ENCODE data around the gene LPIN2.

Gene LPIN2

DNA sequence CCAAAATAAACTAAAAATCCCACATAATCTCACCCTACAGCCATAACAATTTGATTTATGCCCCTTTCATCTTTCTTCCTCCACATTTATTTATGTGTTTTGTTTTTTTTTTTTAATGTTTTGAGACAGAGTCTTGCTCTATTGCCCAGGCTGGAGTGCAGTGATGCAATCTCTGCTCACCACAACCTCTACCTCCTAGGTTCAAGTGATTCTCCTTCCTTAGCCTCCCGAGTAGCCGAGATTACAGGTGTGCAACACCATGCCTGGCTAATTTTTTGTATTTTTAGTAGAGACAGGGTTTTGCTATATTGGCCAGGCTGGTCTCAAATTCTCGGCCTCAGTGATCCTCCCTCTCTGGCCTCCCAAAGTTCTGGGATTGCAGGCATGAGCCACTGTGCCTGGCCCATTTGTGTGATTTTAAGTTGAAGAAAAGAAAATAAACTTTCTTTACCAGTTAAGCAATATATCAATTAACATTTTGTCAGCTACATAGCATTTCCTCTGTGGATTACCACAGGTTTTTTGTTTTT is 35.9 kb upstream of the LPIN2 start:
- Histone ChIP-seq H3K36me3 (ENCODE audit: control insufficient read depth, low read length) (no peaks in the 10 kb centered on the region), H3K27me3 (ENCODE audit: control insufficient read depth, low read length) (peaks cover 5% of the 10 kb centered on the region), H3K27ac (ENCODE audit: low read depth, low read length) (no peak overlapping the region), H3K4me3 (ENCODE audit: low read length) (no peak overlapping the region), H3K4me2 (ENCODE audit: low read length) (no peak overlapping the region), H3K79me2 (ENCODE audit: control insufficient read depth, low read length) (no peaks in the 10 kb centered on the region), H3K9me3 (ENCODE audit: control insufficient read depth, insufficient read depth, low read length) (no peaks in the 10 kb centered on the region), H3K9me2 (replicated peaks; ENCODE audit: control insufficient read depth, low read length) (no peaks in the 10 kb centered on the region), H3K4me1 (ENCODE audit: control insufficient read depth, low read length) (no peaks in the 10 kb centered on the region), H4K20me1 (ENCODE audit: control insufficient read depth, insufficient read depth, low read depth, low read length) (no peaks in the 10 kb centered on the region), H3F3A (ENCODE audit: control insufficient read depth, insufficient read depth) (no peaks in the 10 kb centered on the region)
- TF ChIP-seq, protein P1, sequence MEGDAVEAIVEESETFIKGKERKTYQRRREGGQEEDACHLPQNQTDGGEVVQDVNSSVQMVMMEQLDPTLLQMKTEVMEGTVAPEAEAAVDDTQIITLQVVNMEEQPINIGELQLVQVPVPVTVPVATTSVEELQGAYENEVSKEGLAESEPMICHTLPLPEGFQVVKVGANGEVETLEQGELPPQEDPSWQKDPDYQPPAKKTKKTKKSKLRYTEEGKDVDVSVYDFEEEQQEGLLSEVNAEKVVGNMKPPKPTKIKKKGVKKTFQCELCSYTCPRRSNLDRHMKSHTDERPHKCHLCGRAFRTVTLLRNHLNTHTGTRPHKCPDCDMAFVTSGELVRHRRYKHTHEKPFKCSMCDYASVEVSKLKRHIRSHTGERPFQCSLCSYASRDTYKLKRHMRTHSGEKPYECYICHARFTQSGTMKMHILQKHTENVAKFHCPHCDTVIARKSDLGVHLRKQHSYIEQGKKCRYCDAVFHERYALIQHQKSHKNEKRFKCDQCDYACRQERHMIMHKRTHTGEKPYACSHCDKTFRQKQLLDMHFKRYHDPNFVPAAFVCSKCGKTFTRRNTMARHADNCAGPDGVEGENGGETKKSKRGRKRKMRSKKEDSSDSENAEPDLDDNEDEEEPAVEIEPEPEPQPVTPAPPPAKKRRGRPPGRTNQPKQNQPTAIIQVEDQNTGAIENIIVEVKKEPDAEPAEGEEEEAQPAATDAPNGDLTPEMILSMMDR (IDR thresholded peaks at IDR 0.05; ENCODE audit: low read depth, low read length, poor library complexity, severe bottlenecking), result no peak
- TF ChIP-seq EZH2phosphoT487 (IDR thresholded peaks at IDR 0.05; ENCODE audit: borderline replicate concordance, low read length), result no peak

DNA sequence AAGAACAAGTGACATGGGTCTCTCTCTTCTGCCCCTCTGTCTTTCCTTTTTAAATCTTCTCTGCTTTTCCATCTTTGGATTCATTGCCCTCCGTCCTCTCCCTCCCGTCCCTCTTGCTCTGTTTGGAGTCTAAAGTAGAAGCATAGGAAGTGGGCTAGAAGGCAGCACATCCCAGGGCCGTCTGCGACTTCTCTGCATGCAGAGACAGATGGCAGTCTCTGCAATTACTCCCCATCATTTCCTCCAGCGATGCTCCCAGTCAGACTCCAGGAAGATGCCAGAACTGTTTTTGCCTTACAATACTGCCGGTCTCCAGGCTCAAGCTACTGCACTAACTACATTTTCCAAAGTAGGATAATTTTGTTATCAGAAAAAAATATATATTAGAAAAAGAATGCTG is 35.2 kb upstream of the LPIN2 start:
- Histone ChIP-seq H3K27ac (ENCODE audit: low read depth, low read length) (no peak overlapping the region), H3K9me3 (ENCODE audit: control insufficient read depth, insufficient read depth, low read length) (no peaks in the 10 kb centered on the region), H3K4me2 (ENCODE audit: low read length) (no peak overlapping the region), H3K27me3 (ENCODE audit: control insufficient read depth, low read length) (peaks cover 5% of the 10 kb centered on the region), H3K4me1 (ENCODE audit: control insufficient read depth, low read length) (no peaks in the 10 kb centered on the region), H3K79me2 (ENCODE audit: control insufficient read depth, low read length) (no peaks in the 10 kb centered on the region), H3K9me2 (replicated peaks; ENCODE audit: control insufficient read depth, low read length) (no peaks in the 10 kb centered on the region), H4K20me1 (ENCODE audit: control insufficient read depth, insufficient read depth, low read depth, low read length) (no peaks in the 10 kb centered on the region), H3K36me3 (ENCODE audit: control insufficient read depth, low read length) (no peaks in the 10 kb centered on the region), H3F3A (ENCODE audit: control insufficient read depth, insufficient read depth) (no peaks in the 10 kb centered on the region), H3K4me3 (ENCODE audit: low read length) (no peak overlapping the region)
- TF ChIP-seq EZH2phosphoT487 (IDR thresholded peaks at IDR 0.05; ENCODE audit: borderline replicate concordance, low read length), result no peak
- TF ChIP-seq, protein P1 (IDR thresholded peaks at IDR 0.05; ENCODE audit: low read depth, low read length, poor library complexity, severe bottlenecking), result no peak

DNA sequence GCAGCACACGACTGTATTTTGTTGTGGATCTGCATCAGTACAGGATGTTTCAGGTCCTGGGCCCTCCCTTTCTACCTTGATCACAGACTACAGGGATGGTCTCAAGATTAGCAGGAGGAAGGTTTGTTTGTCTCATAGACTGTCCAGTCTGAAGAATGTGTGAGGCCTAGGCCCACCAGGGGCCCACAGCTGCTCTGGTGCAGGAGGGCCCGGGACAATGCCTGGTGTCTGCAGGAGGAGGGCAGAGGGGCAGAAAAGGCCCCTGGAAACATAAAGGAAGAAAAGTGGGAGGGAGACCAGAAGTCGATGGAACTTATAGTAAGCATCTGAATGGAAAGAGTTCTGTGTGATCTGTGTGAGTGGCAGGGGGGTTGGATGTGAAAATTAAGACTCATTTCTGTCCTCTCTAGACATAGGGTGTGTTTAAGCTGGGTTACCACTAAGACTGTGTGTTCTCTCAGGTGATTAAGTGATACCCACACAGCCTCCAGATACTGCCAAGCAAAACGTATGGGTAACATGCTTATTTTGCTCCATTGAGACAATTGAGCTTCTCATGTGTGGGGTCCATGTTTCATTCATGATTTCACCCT is 33.4 kb upstream of the LPIN2 start:
- H3K27me3 ChIP-seq (ENCODE audit: control insufficient read depth, low read length), result peaks cover 5% of the 10 kb centered on the region
- no peaks in the 10 kb centered on the region for H3K9me3 ChIP-seq (ENCODE audit: control insufficient read depth, insufficient read depth, low read length)
- no peak overlapping the region for H3K4me3 ChIP-seq (ENCODE audit: low read length)
- H3K36me3 ChIP-seq (ENCODE audit: control insufficient read depth, low read length), result no peaks in the 10 kb centered on the region
- H3K4me2 ChIP-seq (ENCODE audit: low read length), result no peak overlapping the region
- no peaks in the 10 kb centered on the region for H3K4me1 ChIP-seq (ENCODE audit: control insufficient read depth, low read length)
- H4K20me1 ChIP-seq (ENCODE audit: control insufficient read depth, insufficient read depth, low read depth, low read length), result no peaks in the 10 kb centered on the region
- TF ChIP-seq, protein P1 (IDR thresholded peaks at IDR 0.05; ENCODE audit: low read depth, low read length, poor library complexity, severe bottlenecking), result no peak
- no peak for TF ChIP-seq EZH2phosphoT487 (IDR thresholded peaks at IDR 0.05; ENCODE audit: borderline replicate concordance, low read length)
- no peaks in the 10 kb centered on the region for H3F3A ChIP-seq (ENCODE audit: control insufficient read depth, insufficient read depth)
- H3K27ac ChIP-seq (ENCODE audit: low read depth, low read length), result no peak overlapping the region
- no peaks in the 10 kb centered on the region for H3K9me2 ChIP-seq (replicated peaks; ENCODE audit: control insufficient read depth, low read length)
- no peaks in the 10 kb centered on the region for H3K79me2 ChIP-seq (ENCODE audit: control insufficient read depth, low read length)

All from DOHH2 (cell line).